Activated CD4-positive, CD25-positive, alpha-beta regulatory T cell treated with anti-CD3 and anti-CD28 coated beads, Interleukin-2, amount 50 U/mL, for 16 hours (primary cell): ENCODE data around the gene CACNG6.
A peak's percentile ranks its signal among the peaks of the same experiment; 100 is the strongest.
"Not testable (repeated sequence)": the region's sequence is repeated elsewhere in the genome, so short reads cannot be mapped to it uniquely, and the experiment has no call there.

ENCODE experiments used
- DNase-seq: peaks from one replicate; pipeline ENCODE4 v3.0.0-alpha.2; 2020; ENCODE audit warnings: low read depth, low spot score

Gene CACNG6

DNA sequence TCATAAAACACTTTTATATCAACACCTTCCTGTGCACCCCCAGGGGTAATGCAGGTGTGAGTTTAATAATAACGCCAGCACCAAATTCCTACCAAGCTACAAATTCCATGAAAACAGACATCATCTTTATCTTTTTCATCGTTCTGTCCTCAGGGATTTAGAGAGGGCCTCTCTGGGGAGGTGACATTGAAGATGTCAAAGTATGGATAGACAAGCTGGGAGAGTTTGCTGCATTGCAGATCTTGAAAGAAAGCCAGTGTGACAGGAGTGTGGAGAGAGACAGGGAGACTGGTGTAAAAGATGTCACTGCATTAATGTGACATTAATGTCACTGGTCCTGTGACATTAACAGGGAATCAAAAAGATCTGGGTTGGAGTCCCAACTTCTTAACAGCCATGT lies 10.1 kb downstream of the CACNG6 start:
- no peak for DNase-seq

DNA sequence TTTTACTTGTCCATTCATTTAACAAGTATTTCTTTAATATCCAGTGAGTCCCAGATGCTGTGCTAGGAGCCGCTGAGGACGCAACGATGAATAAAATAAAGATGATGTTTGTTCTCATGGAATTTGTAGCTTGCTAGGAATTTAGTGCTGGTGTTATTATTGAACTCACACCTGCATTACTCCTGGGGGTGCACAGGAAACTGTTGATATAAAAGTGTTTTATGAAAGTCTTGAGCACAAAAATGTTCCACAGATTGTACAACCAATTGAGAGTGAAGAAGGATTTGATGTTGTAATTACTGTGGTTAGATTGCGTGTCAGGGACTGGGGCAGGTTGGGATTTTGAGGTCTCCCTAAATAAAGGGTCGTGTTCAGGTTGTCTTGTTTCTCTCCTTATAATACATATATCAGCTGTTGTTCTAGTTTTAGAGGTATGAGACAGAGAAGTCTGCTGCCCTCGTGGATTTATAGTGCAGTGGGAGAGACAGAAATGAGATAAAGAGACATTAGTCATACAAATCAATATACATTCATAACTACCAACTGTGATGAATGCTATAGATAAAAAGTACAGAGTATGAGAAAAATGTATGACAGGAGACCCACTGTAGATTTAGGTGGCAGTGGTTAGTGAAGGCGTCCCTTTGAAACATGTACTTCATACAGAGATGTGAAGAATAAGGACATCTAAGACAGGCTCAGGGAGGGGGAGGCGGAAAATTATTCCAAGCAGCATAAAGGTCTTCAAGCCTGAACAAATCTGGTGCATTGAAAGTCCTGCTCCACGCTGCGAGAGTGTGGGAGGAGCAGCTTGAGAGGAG lies 11.3 kb downstream of the CACNG6 start:
- no peak for DNase-seq

DNA sequence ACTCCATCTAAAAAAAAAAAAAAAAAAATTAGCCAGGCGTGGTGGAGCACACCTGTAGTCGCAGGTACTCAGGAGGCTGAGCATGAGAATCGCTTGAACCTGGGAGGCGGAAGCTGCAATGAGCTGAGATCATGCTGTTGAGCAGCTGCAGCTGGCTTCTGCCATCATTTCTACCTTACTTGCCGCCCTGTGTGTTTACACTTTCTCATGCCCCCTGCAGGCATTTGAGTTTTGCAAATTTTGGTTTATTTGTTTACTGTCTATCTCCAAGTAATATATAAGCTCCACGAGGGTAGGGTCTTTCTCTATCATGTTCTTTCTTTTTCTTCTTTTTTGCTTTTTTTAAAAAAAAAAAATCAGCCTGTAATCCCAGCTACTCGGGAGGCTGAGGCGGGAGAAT lies 18.0 kb downstream of the CACNG6 start:
- DNase-seq: no peak

DNA sequence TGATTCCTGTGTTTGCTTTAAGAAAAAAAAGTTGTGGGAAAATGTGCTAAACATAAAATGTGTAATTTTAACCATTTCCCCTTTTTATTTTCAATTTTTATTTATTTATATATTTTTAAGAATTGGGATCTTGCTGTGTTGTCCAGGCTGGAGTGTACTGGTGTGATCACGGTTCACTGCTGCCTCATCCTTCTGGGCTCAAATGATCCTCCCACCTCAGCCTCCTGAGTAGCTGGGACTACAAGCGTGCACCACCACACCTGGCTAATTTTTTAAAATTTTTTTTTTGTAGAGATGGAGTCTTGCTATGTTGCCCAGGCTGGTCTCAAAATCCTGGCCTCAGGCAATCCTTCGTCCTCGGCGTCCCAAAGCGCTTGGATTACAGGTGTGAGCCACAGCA lies 19.0 kb downstream of the CACNG6 start:
- no peak for DNase-seq

DNA sequence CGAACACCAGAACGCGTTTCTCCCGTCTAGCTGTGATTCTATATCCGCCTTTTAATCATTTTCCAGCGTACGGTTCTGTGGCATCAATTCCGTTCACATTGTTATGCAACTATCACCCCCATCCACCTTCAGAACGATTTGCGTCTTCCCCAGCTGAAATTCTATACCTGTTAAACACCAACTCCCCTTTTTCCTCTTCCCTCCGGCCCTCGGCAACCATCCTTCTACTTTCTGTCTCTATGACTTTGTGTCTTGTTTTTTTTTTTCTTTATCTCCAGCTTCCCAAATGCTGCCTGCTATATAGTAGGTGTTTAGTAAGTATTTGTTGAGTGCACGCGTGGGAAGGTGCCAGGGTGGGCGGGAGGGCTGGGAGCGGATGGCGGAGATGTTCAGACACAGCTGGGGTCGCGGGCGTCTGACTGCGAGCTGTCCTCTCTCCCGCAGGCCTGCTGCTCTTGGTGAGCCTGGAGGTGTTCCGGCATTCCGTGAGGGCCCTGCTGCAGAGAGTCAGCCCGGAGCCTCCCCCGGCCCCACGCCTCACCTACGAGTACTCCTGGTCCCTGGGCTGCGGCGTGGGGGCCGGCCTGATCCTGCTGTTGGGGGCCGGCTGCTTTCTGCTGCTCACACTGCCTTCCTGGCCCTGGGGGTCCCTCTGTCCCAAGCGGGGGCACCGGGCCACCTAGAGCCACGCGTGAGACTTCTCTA lies 20.2 kb downstream of the CACNG6 start:
- no peak for DNase-seq

DNA sequence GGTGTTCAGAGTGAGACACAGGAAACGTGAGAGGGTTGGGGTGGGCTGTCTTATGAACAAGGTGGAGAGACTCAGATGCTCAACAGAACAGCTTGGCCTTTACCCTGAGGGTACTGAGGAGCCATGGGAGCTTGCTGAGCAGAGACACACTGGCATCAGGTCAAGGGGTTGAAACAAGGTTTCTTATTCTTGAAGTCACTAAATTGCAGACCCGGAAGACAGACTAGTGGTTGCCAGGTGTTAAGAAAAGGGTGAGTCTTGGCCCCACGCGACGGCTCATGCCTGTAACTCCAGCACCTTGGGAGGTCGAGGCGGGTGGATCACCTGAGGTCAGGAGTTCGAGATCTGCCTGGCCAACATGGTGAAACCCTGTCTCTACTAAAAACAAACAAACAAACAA lies 22.4 kb downstream of the CACNG6 start:
- DNase-seq: no peak

DNA sequence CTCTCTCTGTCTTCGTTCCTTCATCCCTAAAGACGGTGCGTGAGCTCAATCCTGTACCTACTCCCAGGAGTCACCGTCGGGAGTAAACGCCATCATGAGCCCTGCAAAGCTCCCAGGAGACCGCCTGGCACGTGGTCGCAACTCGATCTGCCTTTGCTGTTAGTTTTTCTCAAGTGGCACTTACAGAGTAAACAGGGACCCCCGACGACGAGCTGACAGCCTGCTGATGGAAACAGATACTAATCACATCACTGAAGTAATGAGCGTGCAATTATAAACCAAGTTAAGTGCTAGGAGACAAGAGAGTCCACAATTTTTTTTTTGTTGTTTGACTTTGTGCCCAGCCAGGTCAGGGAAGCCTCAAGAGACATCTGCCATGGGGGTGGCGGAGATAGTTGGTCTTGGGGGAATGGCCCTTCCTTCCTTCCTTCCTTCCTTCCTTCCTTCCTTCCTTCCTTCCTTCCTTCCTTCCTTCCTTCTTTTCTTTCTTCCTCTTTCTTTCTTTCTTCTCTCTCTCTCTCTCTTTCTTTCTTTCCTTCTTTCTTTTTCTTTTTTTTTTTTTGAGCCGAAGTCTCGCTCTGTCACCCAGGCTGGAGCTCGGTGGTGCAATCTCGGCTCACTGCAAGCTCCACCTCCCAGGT lies 23.6 kb downstream of the CACNG6 start:
- DNase-seq: no peak

DNA sequence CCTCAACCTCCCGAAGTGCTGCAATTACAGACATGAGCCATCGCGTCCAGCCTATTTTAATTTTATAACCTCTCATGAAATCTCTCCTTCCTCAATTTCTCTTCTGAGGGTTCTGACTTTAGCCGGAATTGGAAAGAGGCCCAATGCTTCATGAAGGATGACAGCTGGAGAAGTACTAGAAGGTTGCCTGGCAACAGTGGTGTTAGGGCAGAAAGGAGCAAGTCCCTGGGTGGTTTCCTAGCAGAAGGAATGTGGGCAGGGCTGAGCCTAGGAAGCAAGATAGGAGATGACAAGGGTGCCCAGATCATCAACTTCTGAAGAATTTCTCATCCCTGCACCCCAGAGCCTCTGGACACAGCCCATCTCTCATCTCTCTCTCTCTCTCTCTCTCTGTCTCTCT lies 25.8 kb downstream of the CACNG6 start:
- no peak for DNase-seq

DNA sequence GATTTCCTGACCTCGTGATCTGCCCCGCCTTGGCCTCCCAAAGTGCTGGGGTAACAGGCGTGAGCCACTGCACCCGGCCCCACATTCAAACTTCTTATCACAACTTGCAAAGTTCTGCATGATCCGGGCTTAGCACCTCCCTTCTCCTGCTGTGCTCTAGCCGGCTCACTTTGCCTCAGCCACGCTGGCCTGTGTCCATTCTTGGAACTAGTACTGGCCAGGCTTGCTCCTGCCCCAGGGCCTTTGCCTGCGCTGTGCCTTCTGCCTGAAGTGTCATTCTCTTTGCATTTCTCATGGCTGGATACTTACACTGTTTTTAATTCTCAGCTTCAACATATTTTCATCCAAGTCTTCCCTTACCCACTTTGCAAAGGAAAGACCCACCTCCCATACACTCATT lies 29.9 kb downstream of the CACNG6 start:
- no peak for DNase-seq

DNA sequence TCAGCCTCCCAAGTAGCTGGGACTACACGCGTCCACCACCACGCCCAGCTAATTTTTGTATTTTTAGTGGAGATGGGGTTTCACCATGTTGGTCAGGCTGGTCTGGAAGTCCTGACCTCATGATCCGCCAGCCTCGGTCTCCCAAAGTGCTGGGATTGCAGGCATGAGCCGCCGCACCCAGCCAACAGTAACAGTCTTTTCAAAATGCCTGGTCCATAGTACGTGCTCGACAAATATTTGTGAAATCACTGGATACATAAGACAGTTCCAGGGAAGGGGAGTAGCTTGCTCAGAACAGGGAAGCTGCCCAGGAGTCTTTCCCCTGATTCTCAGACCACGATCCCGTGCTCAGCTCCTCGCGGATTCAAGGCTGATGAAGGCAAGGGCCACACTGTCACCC lies 30.5 kb downstream of the CACNG6 start:
- no peak for DNase-seq

DNA sequence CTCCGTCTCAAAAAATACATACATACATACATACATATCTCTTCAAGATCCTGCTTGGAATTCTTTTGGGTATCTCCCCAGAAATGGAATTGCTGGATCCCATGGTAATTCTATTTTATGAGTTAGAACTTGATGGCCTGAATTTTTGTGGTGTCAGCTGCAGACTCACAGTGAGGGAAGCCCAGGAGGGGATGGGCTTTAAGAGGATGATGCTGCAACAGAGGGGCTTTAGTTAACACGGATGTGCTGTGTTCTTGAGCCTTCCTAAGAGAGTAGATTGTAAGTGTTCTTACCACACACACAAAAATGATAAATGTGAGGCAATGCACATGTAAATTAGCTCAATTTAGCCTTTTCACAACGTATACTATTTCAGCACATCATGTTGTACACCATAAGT lies 31.8 kb downstream of the CACNG6 start:
- DNase-seq: no peak

DNA sequence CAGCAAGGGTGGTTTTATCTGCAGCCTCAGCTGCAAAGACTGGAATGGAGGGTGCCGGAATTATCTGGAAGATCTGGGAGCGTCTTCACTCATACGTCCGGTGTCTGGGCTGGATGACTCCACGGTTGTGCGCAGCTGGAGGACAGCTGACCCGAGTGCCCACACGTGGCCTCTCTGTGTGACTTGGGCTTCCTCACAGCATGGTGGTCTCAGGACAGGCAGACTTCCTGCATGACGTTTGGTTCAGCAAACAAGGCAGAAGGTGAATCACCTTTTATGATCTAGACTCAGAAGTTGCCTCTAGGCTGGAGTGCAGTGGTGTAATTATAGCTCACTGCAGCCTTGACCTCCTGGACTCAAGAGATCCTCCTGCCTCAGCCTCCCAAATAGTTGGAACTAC lies 33.2 kb downstream of the CACNG6 start:
- DNase-seq: no peak

DNA sequence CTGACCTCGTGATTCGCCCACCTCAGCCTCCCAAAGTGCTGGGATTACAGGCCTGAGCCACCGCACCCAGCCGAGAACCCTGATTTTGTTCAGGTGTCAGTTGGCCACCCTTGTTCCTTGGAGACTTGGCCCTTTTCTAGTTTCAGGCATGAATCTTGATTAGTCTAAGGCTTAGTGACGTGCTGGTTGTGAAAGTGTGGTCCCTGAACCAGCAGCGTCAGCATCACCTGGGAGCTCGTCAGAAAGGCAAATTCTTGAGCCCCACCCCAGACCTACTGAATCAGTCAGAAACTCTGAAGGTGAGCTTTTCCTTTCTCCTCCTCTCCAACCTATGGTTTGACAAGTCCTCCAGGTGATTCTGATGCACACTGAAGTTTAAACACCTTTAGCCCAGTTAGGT lies 35.2 kb downstream of the CACNG6 start:
- DNase-seq: no peak

DNA sequence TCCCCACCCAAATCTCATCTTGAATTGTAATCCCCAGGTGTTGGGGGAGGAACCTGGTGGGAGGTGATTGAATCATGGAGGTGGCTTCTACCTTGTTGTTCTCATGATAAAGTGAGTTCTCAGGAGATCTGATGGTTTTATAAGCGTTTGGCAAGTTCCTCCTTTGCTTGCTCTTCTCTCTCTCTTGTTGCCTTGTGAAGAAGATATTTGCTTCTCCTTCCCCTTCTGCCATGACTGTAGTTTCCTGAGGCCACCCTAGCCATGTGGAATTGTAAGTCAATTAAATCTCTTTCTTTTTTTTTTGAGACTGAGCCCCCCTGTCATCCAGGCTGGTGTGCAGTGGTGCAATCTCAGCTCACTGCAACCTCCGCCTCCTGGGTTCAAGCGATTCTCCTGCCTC lies 37.9 kb downstream of the CACNG6 start:
- DNase-seq: no peak

DNA sequence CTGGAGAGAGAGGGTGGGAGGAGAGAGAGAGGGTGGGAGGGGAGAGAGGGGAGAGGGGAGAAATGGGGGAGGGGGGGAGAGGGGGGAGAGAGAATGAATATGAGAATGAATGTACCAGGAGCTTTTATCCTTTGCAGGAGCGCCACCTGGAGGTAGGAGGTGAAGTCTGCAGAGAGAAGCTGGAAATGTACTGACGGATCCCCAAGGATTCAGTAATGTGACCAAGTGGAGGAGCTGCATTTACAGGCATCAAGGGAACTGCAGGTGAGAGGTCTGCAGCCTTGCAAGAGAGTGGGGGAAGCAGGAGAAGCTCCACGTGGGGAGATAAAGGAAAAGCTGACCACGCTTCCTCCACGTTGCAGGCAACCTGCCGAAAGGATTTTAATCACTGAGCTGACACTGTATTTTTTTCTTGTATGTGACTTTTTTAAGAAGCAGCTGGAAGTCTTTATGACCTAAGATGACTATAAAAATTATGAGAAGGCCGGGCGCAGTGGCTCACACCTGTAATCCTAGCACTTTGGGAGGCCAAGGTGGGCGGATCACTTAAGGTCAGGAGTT lies 38.6 kb downstream of the CACNG6 start:
- DNase-seq: peak; percentile 30

DNA sequence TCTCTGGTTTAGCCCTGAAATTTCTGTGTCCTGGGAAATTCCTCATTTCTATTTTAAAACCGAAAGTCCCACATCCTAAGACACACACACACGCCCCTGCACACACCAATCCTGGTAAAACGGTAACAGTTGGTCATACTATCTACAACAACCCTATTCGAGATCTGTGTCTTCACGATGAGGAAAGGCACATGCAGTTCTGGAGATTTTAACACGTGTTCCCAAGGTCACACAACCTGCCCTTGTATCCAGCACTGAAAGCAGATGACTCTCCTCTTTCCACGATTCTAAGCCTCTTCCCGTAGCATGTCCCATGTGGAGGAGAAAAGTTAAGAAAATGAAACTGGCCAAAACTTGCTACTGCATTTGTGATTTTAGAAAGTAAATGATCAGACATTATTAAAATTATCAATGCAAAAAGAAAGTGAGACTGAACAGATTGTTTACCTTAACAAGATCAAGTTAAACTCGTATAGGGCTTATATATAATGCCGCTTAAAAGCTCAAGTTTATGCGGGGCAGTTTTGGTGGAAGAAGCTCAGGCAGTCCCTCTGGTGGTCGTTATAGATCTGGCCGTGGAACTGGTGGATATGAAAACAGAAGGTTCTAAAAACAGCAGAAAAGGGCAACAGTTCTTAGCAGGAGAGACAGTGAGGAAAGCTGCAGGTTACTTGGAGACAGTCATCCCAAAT lies 39.6 kb downstream of the CACNG6 start:
- no peak for DNase-seq

DNA sequence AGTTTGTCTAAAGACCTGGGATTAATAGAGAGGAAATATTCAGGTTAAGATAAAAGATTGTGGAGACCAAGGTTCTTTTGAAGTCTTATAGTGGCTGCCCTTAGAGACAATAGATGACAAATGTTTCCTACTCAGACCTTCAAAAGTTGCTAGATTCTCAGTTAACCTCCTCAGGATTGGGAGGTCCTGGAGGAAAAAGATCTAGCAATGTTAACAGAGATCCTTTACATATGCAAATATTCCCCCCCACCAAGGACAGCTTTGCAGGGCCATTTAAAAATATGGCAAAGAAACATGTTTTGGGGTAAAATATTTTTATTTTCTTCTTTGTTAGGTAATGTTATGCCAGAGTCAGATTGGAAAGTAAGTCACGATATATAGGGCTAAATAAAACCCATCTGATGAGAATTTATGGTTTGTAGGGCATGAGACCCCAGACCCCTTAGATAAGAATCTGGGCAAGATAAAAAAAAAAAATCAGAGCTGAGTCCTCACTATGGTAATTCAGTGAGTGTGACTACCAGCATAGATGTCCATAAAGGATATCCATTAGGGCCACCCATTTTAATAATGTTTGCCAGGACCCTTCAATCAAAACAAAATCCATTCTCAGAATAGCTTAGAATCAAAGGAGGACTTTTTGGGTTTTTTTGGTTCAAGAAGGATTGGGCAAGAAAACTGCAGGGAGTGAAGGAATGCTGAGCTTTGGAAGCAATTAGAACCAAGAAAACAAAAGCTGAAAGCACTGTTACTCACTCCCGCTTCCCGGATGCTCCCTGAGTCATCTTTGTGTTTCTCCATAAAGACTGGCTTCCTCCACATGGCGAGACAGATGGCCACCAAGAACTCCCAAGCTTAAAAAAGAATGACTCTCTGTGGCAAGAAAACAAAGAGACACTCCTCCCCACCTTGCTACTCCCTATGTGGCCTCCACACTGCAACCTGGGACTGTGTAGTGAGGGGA lies 44.1 kb downstream of the CACNG6 start:
- no peak for DNase-seq

DNA sequence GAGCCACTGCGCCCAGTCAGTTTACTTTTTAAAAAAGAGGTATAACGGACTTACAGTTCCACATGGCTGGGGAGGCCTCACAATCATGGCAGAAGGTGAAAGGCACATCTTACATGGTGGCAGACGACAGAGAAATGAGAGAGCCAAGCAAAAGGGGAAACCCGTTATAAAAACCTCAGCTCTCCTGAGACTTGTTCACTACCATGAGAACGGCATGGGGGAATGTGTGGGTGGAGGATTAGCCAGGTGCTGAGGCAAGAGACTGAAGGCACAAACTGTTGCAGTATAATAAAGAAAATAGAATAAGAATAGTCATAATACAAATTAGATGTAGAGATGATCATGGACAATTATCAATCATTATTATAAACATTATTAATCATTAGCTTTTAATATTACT lies 45.1 kb downstream of the CACNG6 start:
- DNase-seq: not testable (repeated sequence)

DNA sequence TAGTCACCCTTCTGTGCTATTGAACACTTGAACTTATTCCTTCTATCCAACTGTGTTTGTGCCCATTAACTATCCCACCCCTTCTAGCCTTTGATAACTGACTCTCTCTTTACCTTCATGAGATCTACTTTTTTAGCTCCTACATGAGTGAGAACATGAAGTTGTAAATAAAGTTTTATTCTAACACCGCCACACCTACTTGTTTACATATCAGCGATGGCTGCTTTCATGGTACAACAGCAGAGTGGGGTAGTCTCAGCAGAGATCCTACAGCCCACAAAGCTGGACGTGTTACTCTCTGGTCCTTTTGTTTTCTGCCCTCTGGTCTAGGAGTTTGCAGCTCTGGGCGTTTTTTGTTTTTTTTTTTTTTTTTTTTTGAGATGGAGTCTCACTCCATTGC lies 48.6 kb downstream of the CACNG6 start:
- DNase-seq: no peak

DNA sequence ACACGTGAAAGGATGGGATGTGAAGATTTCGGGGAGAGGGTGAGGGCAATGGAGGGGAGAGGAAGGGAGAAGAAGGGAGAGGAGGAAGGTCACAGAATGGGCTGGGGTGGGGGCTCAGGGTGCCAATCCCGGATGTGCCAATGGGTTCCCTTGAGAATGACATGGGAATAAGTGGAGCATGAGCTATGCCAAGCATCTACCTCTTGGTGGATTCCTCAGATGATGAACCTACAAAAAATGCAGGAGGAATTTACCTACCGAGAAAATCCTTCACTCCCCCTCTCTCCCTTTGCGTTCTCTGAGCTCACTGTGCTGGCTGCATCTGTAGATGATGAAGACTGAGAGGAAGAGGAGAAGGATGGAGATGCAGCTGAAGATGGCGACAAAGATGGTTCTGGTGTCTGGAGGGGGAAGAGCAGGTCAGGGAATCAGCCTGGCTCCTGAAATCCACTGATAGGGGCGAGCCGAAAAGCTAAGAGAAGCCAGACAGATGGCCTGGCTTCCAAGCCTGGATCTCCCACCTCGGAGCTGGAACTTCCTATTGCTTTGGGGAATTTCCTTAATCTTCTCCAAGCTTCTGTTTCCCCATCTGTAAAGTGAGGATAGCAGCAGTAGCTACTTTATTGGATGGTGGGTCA lies 50.7 kb downstream of the CACNG6 start:
- no peak for DNase-seq
